GM12878 (cell line): ENCODE results near the gene MLLT3. TPM values are rescaled to one million over a fixed set of nuclear protein-coding genes. Genes with fewer than 3 reads are reported as not detected.

Experiments used
- ATAC-seq: fragments of 200-7000 bp; cut with Tn5 transposase; 3 replicates; pipeline ENCODE4 v1.9.1; 2020; ENCODE audit warnings: mild to moderate bottlenecking, moderate library complexity
- BruUV-seq: library from RNA; stranded (reverse); fragments of 400-500 nt; replicated peaks from 2 replicates; lab custom pipeline; 2021; lab: Mats Ljungman, UMichigan
- CTCF ChIA-PET: fragments of 300-600 bp; sonication (Branson Sonifier 250); formaldehyde crosslinking; extraction: SDS; loops from one replicate; lab custom pipeline; 2021; ENCODE audit warnings: inconsistent platforms; lab: Yijun Ruan, JAX
- POLR2A ChIA-PET: fragments of 350-600 bp; formaldehyde crosslinking; extraction: SDS; loops from one replicate; lab custom pipeline; 2021; ENCODE audit warnings: inconsistent platforms; lab: Charles Lee
- RAD21 ChIA-PET: fragments of 300-600 bp; sonication (Branson Sonifier 250); formaldehyde crosslinking; loops from one replicate; lab custom pipeline; 2023; ENCODE audit warnings: antibody characterized with exemption; ENCODE audit not compliant: unreplicated experiment; lab: Charles Lee
- SMC1A ChIA-PET: fragments of 300-600 bp; sonication (Branson Sonifier 250); formaldehyde crosslinking; loops from one replicate; lab custom pipeline; 2023; ENCODE audit not compliant: unreplicated experiment, uncharacterized antibody; lab: Charles Lee
- DNase-seq: peaks from one replicate; pipeline ENCODE4 v3.0.0-alpha.2; 2011; ENCODE audit warnings: low read depth, low spot score
- FAIRE-seq: peaks from 3 replicates; lab custom pipeline; 2011; peaks lifted over from hg19 to GRCh38; lab: Jason Lieb, UNC
- H2AFZ ChIP-seq: 2 replicates; pipeline ENCODE4 v1.6.0; 2011; ENCODE audit warnings: low read depth, low read length, control low read depth; ENCODE audit not compliant: control insufficient read depth
- H3K27ac ChIP-seq: 2 replicates; pipeline ENCODE4 v1.5.1; 2011; ENCODE audit warnings: control low read depth; ENCODE audit not compliant: control insufficient read depth, insufficient read depth
- H3K27me3 ChIP-seq, 2 experiments: replicated peaks in 1 of 2; 2 replicates each; pipeline versions ENCODE4 v1.6.0 to v1.6.1; 2011; ENCODE audit warnings: low read length in 1 of 2; ENCODE audit not compliant: control insufficient read depth in 2 of 2, insufficient read depth in 2 of 2
- H3K36me3 ChIP-seq, 2 experiments: 2 replicates each; pipeline ENCODE4 v1.5.1; 2011; ENCODE audit warnings: low read length in 1 of 2; ENCODE audit not compliant: control insufficient read depth in 2 of 2, insufficient read depth in 2 of 2
- H3K4me1 ChIP-seq: 2 replicates; pipeline ENCODE4 v1.6.1; 2011; ENCODE audit warnings: mild to moderate bottlenecking, low read length, moderate library complexity, mixed read lengths; ENCODE audit not compliant: control insufficient read depth, insufficient read depth
- H3K4me2 ChIP-seq: 2 replicates; pipeline ENCODE4 v1.6.0; 2011; ENCODE audit warnings: control low read depth; ENCODE audit not compliant: control insufficient read depth, insufficient read depth
- H3K4me3 ChIP-seq: fragments of 200-600 bp; sonication (generic); 2 replicates; pipeline ENCODE4 v1.5.1; 2016
- H3K79me2 ChIP-seq: 2 replicates; pipeline ENCODE4 v1.6.0; 2011; ENCODE audit warnings: low read length; ENCODE audit not compliant: control insufficient read depth, insufficient read depth
- H3K9ac ChIP-seq: 2 replicates; pipeline ENCODE4 v1.8.0; 2011; ENCODE audit warnings: low read length, control low read depth, mixed read lengths; ENCODE audit not compliant: control insufficient read depth, insufficient read depth
- H3K9me3 ChIP-seq: replicated peaks from 3 replicates; pipeline ENCODE4 v1.5.1; 2011; ENCODE audit warnings: mild to moderate bottlenecking, low read length; ENCODE audit not compliant: control insufficient read depth, insufficient read depth
- H4K20me1 ChIP-seq: 2 replicates; pipeline ENCODE4 v1.6.0; 2011; ENCODE audit not compliant: control insufficient read depth, insufficient read depth
- EGR1 ChIP-seq, 2 experiments: IDR thresholded peaks; 1 replicate in 1 of 2; 2 replicates in 1 of 2; pipeline ENCODE4 v1.6.1; 2011 to 2012; ENCODE audit warnings: low read depth in 2 of 2, low read length in 2 of 2, borderline replicate concordance in 1 of 2, mild to moderate bottlenecking in 1 of 2, moderate library complexity in 1 of 2
- GATAD2B ChIP-seq: fragments of 450-650 bp; conservative IDR thresholded peaks from 2 replicates; pipeline ENCODE4 v1.6.1; 2017; ENCODE audit warnings: low read depth, mild to moderate bottlenecking, moderate library complexity
- IKZF1 ChIP-seq: fragments of 450-650 bp; conservative IDR thresholded peaks from 2 replicates; pipeline ENCODE4 v1.6.1; 2017; ENCODE audit warnings: antibody characterized with exemption, mild to moderate bottlenecking
- NFYA ChIP-seq: IDR thresholded peaks from 2 replicates; pipeline ENCODE4 v1.6.1; 2011; ENCODE audit warnings: low read depth, mild to moderate bottlenecking, low read length, improper control_type of control experiment, borderline replicate concordance
- RUNX3 ChIP-seq: IDR thresholded peaks from 2 replicates; pipeline ENCODE4 v1.6.1; 2012; ENCODE audit warnings: low read length, inconsistent platforms
- SREBF1 ChIP-seq: IDR thresholded peaks from 2 replicates; pipeline ENCODE4 v1.6.1; 2012; ENCODE audit warnings: mild to moderate bottlenecking, low read length
- WGBS: methylation state at CpG from one replicate; pipeline ENCODE4 v1.1.6; 2016; ENCODE audit warnings: low lambda C conversion rate; ENCODE audit not compliant: insufficient replicate concordance, insufficient coverage; ENCODE audit errors: missing lambda C conversion rate; 5-methylcytosine and 5-hydroxymethylcytosine counted together
- in situ Hi-C: fragments of 300-500 bp; cut with MboI; formaldehyde crosslinking; loops from 9 replicates; pipeline ENCODE4 v1.14.3; 2018; ENCODE audit warnings: mixed read lengths
- intact Hi-C: fragments of 100-400 bp; cut with micrococcal nuclease; formaldehyde crosslinking; loops from one replicate; pipeline ENCODE4 v1.14.2; 2022; ENCODE audit not compliant: unreplicated experiment
- polyA plus RNA-seq, 11 experiments: library from polyadenylated mRNA; depleted of rRNA in 4 of 11; unstranded in 6 of 11; stranded (reverse) in 5 of 11; fragments of >200 nt; fragmentation: Nextera tagmentation in 4 of 11; fragmentation: Illumina TruSeq in 1 of 11; extraction: Ambion mirVana in 4 of 11; extraction: Trizol in 1 of 11; gene quantifications; 1 replicate in 1 of 11; 2 replicates in 10 of 11; pipeline versions ENCODE4 v1.2.1 to v1.2.3, GENCODE V29; 2011 to 2016; ENCODE audit warnings: inconsistent platforms in 2 of 11, missing spikeins in 2 of 11, low read depth in 1 of 11
- total RNA-seq, 4 experiments: library from RNA; depleted of rRNA in 3 of 4; stranded (reverse); fragments of >200 nt in 3 of 4; fragmentation: Illumina TruSeq in 1 of 4; extraction: Trizol in 1 of 4; gene quantifications; 2 replicates each; pipeline versions ENCODE4 v1.2.1 to v1.2.3, GENCODE V29; 2013 to 2021
- TF ChIP-seq, protein P1 (sequence below): fragments of 150-350 bp; IDR thresholded peaks from 2 replicates; pipeline ENCODE4 v1.6.1; 2014; ENCODE audit warnings: mild to moderate bottlenecking, low read depth, low read length
- TF ChIP-seq, protein P2 (sequence below): IDR thresholded peaks from 2 replicates; pipeline ENCODE4 v1.6.1; 2011; ENCODE audit warnings: low read depth, mild to moderate bottlenecking, low read length, moderate library complexity, borderline replicate concordance; ENCODE audit errors: extremely low read depth
- TF ChIP-seq, protein P3 (sequence below): fragments of 450-650 bp; IDR thresholded peaks from 2 replicates; pipeline ENCODE4 v1.6.1; 2017; ENCODE audit warnings: antibody characterized with exemption, mild to moderate bottlenecking, moderate library complexity

The MLLT3 gene
- total and polyA plus RNA-seq, 10 of the 15 experiments (the other 5 are each of a cell fraction or from before 2014, with no cell fraction given), result 17.7 to 72.3 (median 35.6) TPM

GRCh38 chr9:20476912-20477521, 145.3 kb downstream of the MLLT3 start (continued):
- TF ChIP-seq, protein P1, sequence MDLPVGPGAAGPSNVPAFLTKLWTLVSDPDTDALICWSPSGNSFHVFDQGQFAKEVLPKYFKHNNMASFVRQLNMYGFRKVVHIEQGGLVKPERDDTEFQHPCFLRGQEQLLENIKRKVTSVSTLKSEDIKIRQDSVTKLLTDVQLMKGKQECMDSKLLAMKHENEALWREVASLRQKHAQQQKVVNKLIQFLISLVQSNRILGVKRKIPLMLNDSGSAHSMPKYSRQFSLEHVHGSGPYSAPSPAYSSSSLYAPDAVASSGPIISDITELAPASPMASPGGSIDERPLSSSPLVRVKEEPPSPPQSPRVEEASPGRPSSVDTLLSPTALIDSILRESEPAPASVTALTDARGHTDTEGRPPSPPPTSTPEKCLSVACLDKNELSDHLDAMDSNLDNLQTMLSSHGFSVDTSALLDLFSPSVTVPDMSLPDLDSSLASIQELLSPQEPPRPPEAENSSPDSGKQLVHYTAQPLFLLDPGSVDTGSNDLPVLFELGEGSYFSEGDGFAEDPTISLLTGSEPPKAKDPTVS, result no peak
- TF ChIP-seq IKZF1, result no peak
- TF ChIP-seq GATAD2B, result no peak
- TF ChIP-seq NFYA, result no peak
- TF ChIP-seq SREBF1, result no peak
- TF ChIP-seq, protein P2, sequence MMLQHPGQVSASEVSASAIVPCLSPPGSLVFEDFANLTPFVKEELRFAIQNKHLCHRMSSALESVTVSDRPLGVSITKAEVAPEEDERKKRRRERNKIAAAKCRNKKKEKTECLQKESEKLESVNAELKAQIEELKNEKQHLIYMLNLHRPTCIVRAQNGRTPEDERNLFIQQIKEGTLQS, result no peak

DNA sequence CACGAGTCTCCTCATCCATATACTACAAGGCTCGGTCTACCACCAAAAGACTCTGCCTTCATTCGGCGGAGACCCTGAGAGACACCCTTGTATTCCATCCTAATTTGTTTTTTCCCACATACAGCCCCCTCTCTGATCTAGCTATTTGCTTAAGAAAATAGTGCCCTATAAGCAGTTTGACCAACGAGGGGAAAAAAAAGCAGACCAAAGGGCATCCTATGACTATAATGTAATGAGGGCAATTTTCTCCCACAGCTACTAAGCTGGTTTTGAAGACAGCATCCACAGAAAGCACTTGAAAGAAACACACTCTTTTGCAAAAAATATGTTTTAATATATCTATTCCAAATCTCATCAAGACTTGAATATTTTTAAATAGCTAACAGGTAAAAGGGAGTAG, 147.8 kb downstream of the MLLT3 start:
- no peaks in the 10 kb centered on the region for H3K36me3 ChIP-seq
- SMC1A ChIA-PET, result interaction anchor here (0.9 to 2.5 kb wide), 9 partner anchors 10 to 143 kb away, joined by 3 to 9 read pairs (median 4); no protein-coding TSS in a partner anchor
- H3K79me2 ChIP-seq, result peaks cover 28% of the 10 kb centered on the region
- in situ Hi-C loops, result no loop called here
- no peak overlapping the region for H3K27ac ChIP-seq
- H2AFZ ChIP-seq, result no peak overlapping the region
- RAD21 ChIA-PET, result interaction anchor here (1.0 kb wide), 1 partner anchor 117 kb away, joined by 3 read pairs; no protein-coding TSS in a partner anchor
- intact Hi-C loops, result no loop called here
- no peak for DNase-seq
- peaks cover 19% of the 10 kb centered on the region for H3K4me1 ChIP-seq
- no peaks in the 10 kb centered on the region for H3K27me3 ChIP-seq
- CTCF ChIA-PET, result interaction anchor here (0.7 to 1.2 kb wide), 3 partner anchors 14 to 29 kb away, joined by 3 read pairs; no protein-coding TSS in a partner anchor
- ATAC-seq, result no peak
- BruUV-seq, result no TSS peak
- H3K4me3 ChIP-seq, result no peak overlapping the region
- POLR2A ChIA-PET, result interaction anchor here (1.1 kb wide), 1 partner anchor 26 kb away, joined by 3 read pairs; no protein-coding TSS in a partner anchor
- no peak overlapping the region for H3K9ac ChIP-seq
- no peak overlapping the region for H3K4me2 ChIP-seq
- FAIRE-seq, result no peak
- 91% methylated on average over 5 of the region's 5 CpGs for WGBS
- no peaks in the 10 kb centered on the region for H4K20me1 ChIP-seq
- no peaks in the 10 kb centered on the region for H3K9me3 ChIP-seq
- TF ChIP-seq, protein P3, sequence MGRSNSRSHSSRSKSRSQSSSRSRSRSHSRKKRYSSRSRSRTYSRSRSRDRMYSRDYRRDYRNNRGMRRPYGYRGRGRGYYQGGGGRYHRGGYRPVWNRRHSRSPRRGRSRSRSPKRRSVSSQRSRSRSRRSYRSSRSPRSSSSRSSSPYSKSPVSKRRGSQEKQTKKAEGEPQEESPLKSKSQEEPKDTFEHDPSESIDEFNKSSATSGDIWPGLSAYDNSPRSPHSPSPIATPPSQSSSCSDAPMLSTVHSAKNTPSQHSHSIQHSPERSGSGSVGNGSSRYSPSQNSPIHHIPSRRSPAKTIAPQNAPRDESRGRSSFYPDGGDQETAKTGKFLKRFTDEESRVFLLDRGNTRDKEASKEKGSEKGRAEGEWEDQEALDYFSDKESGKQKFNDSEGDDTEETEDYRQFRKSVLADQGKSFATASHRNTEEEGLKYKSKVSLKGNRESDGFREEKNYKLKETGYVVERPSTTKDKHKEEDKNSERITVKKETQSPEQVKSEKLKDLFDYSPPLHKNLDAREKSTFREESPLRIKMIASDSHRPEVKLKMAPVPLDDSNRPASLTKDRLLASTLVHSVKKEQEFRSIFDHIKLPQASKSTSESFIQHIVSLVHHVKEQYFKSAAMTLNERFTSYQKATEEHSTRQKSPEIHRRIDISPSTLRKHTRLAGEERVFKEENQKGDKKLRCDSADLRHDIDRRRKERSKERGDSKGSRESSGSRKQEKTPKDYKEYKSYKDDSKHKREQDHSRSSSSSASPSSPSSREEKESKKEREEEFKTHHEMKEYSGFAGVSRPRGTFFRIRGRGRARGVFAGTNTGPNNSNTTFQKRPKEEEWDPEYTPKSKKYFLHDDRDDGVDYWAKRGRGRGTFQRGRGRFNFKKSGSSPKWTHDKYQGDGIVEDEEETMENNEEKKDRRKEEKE, result no peak
- TF ChIP-seq RUNX3 (no peak), EGR1 (IDR thresholded peaks at IDR 0.05; ENCODE audit: borderline replicate concordance in 1 of 2, low read depth in 2 of 2, low read length in 2 of 2) (no peak)
